Urothelium cell line (cell line): ENCODE results near the gene PSTPIP1.
A peak's percentile ranks its signal among the peaks of the same experiment; 100 is the strongest.
"Not testable (repeated sequence)": the region's sequence is repeated elsewhere in the genome, so short reads cannot be mapped to it uniquely, and the experiment has no call there.

Source experiments
- DNase-seq: peaks from one replicate; pipeline ENCODE4 v3.0.0; 2011; ENCODE audit warnings: low spot score, mixed read lengths
- FAIRE-seq: peaks from 2 replicates; lab custom pipeline; 2011; peaks lifted over from hg19 to GRCh38; lab: Jason Lieb, UNC

PSTPIP1 gene

DNA sequence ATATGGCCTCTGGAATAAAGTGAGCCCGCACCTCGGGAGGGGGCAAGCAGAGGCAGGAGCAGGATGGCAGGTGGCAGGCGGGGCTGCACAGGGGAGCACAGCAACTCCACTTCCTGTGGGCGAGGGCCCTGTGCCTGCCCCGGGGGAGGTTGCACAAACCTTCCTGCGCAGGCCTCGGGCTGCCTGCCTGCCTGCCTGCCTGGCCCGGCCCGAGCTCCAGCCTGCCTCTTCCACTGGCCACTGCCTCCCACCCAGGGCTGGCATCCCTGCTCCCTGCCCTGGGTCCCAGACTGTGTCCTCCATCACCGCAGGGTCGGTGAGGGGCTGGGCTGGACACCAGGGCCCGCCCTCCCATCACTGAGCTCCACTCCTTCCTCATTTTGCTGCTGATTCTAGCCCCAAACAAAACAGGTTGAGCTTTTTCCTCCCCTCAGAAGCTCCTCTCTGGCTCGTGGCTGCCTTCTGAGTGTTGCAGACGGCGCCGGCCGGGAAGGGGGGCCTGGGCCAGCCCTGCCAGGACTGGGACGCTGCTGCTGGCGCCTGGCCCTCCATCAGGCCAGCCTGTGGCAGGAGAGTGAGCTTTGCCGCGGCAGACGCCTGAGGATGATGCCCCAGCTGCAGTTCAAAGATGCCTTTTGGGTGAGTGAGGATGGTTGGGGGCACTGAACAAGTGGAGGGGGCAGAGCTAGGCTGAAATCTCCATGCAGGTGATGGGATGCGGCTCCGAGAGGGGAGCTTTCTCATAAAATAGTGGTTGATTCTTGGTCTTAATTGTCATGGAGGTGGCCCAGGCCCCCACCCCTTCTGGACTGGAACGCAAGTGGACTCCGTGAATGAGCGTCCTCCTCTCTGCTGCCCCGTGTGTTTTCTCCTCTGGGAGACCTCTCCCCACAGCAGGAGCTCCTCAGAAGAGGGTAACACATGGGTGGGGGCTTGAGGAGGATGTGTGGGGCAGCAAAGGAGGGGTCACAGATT is at the start of gene PSTPIP1:
Gene PSTPIP1 (plus strand): TSS at position 156 of the 975 bp plus-strand sequence. CDS start 448 bp downstream, at position 604.
- FAIRE-seq (no peak), DNase-seq (no peak)

DNA sequence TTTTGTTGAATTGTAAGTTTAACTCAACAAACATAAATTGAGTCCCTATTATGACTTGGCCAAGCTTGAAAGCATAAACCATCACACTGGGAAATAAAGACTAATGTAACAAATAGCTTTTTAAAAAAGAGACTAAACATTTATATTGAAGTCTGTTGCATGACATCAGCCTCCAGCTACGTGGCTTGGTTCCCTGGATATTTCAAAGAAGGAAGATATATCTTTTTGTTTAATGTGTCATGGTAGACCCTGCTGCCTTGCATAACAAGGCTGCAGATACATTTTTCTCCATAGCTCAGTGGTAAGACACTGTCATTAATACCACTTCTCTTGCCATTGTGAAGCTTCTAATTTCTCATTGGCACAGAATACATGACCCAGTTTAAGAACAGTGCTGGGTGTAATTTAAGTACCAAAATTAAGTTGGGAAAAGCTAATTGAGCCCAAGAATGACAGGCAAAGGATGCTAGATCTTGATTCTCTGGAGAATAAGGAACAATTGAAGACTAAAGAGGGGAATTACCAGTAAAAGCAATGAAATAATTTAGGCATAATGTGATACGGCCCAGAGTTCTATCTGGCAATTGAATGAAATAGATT is 49.3 kb upstream of the PSTPIP1 start:
- DNase-seq (no peak), FAIRE-seq (no peak)

DNA sequence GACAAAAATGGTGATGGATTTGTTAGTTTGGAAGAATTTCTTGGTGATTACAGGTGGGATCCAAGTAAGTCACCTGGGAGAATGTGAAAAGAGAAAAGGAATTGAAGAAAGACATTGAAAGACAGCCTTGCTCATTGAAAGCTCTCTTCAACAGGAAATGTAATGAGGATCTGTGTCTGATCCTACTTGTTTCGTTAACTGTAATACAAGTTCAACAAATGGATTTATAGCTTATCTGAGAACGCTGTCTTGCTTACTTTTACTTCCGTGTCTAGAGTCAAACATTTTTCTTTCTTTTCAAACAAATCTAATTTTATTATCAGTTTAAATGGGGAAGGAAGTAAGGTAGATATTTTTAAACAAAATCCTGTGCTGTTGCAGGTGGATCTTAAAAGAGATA is 47.5 kb upstream of the PSTPIP1 start:
- DNase-seq (no peak), FAIRE-seq (no peak)

DNA sequence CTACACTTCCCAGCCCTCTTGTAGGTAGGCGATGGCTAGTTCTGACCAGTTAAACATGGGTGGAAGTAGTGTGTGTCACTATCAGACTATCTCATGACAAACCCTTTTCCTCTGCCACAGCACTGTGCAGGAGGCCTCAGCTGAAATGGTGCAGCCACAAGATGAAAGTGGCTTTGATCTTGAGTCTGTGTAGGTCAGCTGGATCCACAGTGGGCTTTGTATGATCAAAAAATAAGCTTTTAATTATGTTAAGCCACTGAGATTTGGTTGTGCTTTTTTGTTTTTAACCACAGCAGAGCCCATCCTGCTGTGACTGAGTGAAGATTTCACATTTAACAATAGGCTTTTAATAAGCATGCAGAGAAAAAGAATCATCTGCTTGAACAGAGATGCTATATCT is 43.7 kb upstream of the PSTPIP1 start:
- peak; percentile 5 for FAIRE-seq
- no peak for DNase-seq

DNA sequence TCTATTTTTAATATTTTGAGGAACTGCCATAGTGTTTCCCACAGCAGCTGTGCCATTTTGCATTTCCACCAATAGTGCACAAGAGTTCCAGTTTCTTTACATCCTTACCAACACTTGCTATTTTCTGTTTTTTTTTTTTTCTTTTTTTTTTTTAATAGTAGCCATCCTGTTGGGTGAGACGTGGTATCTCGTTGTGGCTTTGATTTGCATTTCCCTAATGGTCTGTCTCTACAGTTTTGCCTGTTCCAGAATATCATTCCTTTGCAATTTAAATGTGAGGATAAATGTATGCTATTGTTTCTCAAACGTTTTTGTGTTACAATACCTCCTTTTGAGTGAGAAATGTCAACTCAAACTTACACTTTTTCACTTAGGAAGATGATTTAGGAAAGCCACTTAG is 41.0 kb upstream of the PSTPIP1 start:
- FAIRE-seq (no peak), DNase-seq (no peak)

DNA sequence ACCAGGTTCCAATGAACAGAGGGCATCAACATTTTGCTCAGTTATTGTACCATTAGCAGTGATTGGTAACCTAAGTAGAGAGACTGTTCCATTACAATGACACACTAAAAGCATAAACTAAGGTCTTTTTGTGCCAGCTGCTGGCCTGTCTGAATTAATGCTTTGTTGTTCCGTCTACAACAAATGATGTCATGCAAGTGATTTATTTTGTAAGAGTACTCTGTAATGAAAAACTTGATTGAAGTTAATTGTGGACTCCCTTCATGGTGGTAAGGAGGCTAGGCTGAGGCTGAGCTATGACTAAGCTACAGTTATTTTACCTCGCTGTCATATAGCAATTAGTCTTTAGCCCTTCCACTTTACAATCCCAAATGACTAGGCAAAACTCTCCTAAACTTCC is 40.2 kb upstream of the PSTPIP1 start:
- FAIRE-seq (no peak), DNase-seq (no peak)

DNA sequence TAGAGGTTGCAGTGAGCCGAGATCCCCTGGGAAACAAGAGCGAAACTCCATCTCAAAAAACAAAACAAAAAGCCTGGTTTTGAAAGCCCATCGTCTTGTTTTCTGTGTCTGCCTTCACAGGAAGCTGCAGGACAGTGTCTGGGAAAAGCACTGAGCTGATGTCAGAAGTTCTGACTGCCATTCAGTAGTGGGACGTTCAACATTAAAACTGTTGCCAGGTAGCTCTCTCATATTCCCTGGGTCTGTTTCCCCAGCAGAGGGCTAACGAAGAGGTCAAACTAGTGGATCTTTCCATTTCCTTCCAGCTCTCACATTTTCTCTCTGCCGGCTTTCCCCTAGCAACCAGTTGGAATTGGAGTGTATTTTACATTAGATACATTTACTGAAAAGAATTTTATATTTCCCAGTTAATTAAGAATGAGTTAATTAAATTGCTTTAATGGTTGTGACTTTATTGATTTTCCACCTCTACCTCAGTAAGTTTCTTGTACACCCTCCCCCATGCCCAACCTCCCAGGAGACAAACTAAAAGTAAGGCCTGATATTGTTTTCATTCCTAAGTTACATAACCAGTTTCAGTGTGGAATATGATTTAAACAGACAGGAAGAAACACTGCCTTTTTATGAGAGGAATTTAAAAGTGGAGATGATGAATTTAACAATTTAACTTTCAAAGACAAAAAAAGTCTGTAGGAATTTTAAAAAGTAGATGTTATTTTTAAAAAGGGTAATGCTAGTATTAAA is 33.5 kb upstream of the PSTPIP1 start:
- FAIRE-seq = no peak
- DNase-seq = no peak

DNA sequence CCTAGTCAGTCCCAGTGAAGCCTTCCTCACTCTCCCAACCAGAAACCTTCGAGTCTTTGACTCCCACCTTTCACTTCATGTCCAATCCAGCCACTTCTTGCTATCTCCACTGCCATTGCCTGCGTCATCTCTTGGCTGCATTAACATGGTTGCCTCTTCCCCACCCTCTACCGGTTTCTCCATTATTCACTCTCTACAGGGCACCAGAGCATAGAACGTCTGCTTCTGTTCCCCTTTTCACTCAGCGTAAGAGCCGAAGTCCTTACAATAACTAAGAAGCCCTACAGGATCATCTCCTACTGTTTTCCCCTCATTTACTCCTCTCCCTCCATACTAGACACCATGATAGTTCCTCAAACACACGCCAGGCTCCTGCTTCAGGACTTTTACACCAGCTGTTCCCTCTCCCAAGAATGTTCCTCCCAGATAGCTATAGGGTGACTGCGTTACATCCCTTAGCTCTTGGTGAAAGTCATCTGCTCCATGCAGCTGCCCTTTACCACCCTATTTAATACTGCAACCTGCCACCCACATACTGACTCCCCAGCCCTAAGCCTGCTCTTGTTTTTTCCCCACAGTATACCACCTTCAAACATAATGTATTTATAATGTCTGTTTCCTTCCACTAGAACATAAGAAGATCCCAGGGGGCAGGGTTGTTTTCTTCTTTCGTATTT is 32.5 kb upstream of the PSTPIP1 start:
- no peak for FAIRE-seq

DNA sequence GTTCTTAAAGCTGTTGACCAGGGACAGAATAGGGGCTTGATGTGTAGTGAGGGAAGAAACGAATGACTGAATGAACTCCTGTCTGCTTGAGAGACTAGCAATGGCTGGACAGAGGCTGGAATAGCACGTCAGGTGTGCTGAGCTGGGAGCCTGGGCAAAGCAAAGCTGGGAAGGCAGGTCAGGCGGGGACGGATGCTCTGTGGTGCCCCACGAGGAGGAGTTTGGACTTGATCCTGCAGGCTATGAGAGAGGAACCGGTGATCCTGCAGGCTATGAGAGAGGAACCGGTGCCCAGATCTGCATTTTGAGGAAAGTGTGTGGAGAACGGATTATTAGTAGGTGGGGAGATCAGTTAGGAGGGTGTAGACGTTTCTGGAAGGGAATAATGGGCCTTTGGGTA is 31.3 kb upstream of the PSTPIP1 start:
- DNase-seq (peak; percentile 59), FAIRE-seq (no peak)

More for the DNA sequence above, 32.5 kb upstream of the PSTPIP1 start:
- no peak for DNase-seq

DNA sequence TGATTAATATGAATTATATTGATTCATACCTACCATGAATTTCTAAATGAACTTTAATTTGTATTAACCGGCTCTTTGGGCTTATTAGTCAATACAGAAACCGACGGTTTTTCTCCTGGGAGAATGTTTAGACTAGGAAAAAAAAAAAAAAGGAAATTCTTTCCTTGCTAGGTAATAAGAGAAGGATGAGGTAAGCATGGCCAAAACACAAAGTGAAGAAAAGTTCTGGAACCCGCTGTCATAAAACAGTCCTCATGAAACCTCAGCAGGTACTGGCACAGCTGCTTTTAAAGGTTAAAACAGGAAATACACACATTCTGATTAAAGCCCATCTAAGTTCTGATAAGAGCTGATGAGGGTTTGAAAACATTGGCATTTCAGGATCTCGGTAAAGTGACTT is 30.8 kb upstream of the PSTPIP1 start:
- FAIRE-seq = no peak
- DNase-seq = no peak

DNA sequence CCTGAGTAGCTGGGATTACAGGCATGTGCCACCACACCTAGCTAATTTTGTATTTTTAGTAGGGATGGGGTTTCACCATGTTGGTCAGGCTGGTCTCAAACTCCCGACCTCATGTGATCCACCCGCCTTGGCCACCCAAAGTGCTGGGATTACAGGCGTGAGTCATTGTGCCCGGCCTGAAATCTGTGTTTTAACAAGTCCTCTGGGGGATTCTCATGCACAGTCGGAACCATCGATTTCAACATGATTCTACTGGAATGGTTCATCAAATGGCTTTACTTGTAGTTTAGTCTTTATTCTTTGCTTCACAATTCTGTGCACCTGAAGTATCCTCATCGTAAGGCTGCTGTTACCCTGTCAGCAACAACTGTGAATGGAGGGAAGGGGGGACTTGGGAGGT is 28.9 kb upstream of the PSTPIP1 start:
- not testable (repeated sequence) for FAIRE-seq, DNase-seq

DNA sequence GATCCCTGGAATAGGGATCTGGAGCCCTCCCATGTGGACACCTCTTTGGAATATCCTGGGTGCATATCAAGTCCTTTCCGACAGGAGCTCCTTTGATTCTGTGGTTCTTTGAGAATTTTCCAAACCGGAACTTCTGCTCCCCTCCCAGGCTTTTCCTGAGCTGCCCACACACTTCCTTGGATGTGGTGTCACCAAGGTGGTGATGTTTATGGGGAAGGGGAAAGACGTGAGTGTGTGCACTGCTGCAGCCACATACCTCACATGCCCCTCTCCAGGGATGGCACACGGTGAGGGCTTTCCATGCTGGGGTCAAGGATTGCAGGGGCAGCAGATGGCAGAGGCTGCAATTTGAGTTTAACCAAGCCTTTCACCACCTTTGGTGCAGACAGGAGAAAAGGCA is 27.9 kb upstream of the PSTPIP1 start:
- FAIRE-seq (peak; percentile 65), DNase-seq (no peak)

DNA sequence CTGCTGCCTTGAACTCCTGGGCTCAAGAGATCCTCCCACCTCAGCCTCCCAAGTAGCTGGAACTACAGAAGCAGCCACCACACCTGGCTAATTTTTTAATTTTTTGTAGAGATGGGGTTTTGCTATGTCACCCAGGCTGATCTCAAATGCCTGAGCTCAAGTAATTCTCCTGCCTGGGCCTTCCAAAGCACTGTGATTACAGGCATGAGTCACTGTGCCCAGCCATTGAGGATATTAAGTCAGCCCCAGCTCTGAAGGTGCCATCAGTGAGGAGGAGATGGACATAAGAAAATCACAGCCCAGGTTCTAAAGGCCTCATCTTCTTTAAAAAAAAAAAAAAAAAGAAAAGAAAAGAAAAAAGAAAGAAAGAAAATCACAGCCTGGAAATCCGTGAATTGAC is 26.6 kb upstream of the PSTPIP1 start:
- no peak for DNase-seq
- FAIRE-seq = no peak

DNA sequence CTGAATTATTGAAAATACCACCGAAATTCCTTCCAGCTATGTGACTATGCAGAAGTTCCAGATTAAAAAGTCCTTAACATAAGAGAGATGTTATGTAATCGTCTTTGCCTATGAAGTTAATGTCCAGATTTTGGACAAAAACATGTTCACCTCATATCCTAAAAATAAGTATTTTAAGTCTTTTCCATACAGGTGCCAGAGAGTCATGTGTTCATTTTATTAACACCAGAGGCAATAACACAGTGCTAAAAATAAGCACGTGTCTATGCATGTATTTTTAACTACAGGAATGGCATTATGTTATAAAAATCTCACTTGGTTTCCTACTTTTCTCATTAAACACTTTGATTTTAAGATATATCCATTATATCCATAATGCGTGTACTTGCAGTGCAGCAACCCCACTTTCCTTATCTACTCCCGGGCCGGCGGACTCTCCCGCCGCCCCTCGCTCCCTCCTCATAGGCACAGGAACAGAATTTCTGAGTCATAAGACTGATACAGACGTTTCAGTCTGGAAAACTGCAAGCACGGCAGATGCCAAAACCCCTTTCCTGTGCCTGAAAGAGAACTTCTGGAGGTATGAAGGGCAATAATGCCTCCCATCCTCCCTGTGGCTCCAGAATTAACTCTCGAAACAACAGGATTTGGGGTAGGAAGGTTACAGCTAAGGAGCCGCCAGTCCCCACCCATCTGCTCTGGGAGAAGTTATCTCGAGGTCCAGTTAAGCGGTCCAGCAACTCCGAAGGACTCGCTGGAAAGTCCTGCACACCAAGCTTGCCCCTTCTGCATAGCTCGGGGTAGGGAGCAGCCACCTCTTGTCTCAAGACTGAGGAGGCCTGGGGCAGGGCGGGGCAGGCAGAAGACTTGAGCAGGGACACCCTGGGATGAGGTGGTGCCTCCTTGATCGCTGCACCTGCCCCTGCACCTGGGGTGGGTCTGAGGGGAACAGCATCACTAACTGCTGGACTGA is 22.3 kb upstream of the PSTPIP1 start:
- FAIRE-seq (no peak), DNase-seq (peak; percentile 40)

DNA sequence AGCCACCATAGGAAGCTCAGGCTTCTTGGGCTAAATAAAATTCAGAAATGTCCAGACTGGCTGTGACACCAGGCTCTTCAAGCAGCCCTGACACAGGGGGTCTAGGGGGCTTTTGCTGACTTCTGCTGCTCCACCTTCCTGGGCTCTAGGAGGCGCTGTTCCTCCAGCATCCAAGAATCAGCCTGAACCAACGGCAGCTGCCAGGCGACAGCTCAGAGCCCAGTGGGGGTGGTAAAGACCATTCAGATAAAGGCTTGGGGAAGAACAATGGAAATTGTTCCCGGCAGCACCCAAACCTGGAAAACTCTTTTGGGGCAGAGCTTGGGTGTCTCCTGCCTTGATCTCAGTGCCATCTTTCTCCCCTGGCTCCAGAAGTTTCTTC is 21.6 kb upstream of the PSTPIP1 start:
- no peak for DNase-seq
- no peak for FAIRE-seq

DNA sequence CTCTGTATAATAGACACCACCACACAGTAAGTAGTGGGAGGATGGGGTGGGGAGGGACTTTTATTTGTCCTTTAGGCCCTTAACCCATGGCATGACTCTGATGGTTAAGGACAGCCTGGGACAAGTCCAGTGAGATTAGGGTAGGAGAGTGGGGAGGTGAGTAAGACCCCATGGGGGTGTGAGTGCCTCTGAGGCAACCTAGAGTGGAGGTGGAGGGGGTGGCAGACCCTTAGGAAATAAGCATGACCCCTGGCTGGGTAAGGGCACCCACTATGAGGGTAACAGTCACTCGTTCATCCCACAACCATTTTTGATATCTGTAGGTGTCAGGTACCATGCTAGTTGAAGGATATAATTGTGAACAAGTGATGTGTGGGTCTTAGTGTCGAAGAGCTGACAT is 21.0 kb upstream of the PSTPIP1 start:
- FAIRE-seq = no peak
- DNase-seq = no peak

DNA sequence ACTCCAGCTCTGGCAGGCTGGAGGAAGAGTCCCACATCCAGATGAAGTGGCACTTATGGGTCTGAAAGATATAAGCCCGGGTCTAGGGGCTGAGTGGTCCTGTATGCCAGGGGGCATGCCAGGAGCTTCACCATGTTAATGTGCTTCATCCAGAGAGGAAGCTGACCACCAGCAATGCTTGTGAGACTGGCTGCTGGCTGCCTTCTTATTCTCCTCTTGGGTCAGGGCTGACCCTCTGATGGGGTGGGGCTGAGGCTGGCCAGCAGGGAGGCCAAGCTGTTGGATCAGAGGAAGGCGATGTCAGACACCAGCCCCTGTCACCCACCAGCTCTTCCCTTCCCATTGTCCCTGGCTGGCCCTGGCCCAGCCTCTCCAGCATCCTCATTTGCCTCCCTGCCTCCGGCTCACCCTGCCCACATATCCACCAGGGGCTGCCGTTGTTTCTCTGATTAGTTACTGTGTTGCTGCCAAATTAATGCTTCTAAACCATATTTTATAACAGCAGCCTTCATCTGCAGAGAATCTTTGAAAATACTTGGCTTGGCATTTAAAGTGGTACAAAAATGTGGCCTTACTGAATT is 20.4 kb upstream of the PSTPIP1 start:
- FAIRE-seq = no peak

DNA sequence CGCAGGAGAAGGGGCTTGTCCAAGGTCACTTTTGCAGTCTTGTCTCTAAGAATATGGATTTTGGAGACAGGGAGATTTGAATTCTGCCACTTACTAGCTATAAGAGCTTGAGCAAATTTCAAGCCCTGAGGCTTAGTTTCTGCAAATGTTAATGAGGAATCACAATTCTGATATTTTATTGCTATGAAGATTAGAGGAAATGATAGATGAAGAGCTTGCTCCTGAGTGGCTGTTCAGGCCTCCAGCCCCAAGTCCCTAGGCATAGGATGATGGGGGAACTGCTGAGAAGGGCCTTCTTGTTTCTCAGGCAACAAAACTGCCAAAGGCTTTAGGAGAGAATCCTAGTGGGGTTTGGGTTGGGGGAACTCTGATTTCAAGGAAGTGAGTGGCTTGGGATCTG is 18.8 kb upstream of the PSTPIP1 start:
- FAIRE-seq (no peak), DNase-seq (no peak)

More for the DNA sequence above, 20.4 kb upstream of the PSTPIP1 start:
- no peak for DNase-seq

DNA sequence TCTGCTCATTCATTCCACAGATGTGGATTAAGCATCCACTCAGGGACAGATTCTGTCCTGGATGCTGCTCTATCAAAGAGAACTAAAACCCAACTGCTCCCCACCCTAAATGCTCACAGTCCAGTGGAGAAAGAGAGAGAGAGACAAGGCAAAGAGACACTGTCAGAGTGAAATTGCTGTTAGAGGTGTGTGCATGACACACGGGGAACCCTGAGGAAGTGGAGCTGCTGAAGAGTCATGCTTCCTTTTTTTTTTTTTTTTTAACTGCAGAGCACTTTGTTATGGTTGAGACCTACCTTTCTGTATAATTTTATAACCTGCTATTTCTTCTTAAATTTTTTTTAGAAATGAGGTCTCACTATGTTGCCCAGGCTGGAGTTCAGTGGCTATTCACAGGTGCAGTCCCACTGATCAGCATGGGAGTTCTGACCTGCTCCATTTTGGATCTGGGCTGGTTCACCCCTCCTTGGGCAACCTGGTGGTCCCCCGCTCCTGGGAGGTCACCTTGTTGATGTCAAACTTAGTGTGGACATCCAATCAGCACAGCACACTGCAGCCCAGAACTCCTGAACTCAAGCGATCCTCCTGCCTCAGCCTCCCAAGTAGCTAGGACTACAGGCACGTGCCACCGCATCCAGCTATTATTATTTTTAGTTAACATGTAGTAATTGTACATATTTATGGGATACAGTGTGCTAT is 18.2 kb upstream of the PSTPIP1 start:
- no peak for FAIRE-seq
- no peak for DNase-seq
